Common myeloid progenitor, CD34-positive (primary cell): ENCODE results near the gene PDSS1.
A peak's percentile ranks its signal among the peaks of the same experiment; 100 is the strongest.
"Not testable (repeated sequence)": the region's sequence is repeated elsewhere in the genome, so short reads cannot be mapped to it uniquely, and the experiment has no call there.

ENCODE experiments used
- CTCF ChIA-PET: fragments of 350-600 bp; sonication (Branson Sonifier 250); formaldehyde crosslinking; loops from one replicate; lab custom pipeline; 2021; ENCODE audit warnings: antibody characterized with exemption; lab: Charles Lee
- POLR2A ChIA-PET: fragments of 350-600 bp; sonication (Branson Sonifier 250); formaldehyde crosslinking; loops from one replicate; lab custom pipeline; 2021; ENCODE audit warnings: antibody characterized with exemption; lab: Charles Lee
- DNase-seq, 3 donors: peaks; one replicate each; pipeline versions ENCODE4 v3.0.0 to v3.0.0-alpha.2; 2013
- H3K27ac ChIP-seq, 2 experiments: 1 replicate in 1 of 2; 2 replicates in 1 of 2; pipeline ENCODE4 v1.7.0; 2013; ENCODE audit warnings: inconsistent platforms in 2 of 2, low read length in 2 of 2, mild to moderate bottlenecking in 2 of 2, low read depth in 1 of 2, moderate library complexity in 1 of 2; ENCODE audit not compliant: severe bottlenecking in 2 of 2, insufficient read depth in 1 of 2, poor library complexity in 1 of 2
- H3K27me3 ChIP-seq, 5 experiments: replicated peaks in 2 of 5; 1 replicate in 3 of 5; 2 replicates in 2 of 5; pipeline versions ENCODE4 v1.6.1 to v1.7.0; 2013; ENCODE audit warnings: low read length in 4 of 5, mild to moderate bottlenecking in 2 of 5, moderate library complexity in 2 of 5, inconsistent platforms in 1 of 5; ENCODE audit not compliant: insufficient read depth in 5 of 5, control insufficient read depth in 4 of 5
- H3K36me3 ChIP-seq, 4 experiments: 1 replicate in 2 of 4; 2 replicates in 2 of 4; pipeline versions ENCODE4 v1.6.1 to v1.7.0; 2013; ENCODE audit warnings: low read length in 3 of 4, control low read depth in 1 of 4, mild to moderate bottlenecking in 1 of 4; ENCODE audit not compliant: control insufficient read depth in 4 of 4, insufficient read depth in 4 of 4
- H3K4me1 ChIP-seq, 4 experiments: 1 replicate in 3 of 4; 2 replicates in 1 of 4; pipeline versions ENCODE4 v1.6.1 to v1.7.1; 2013; ENCODE audit warnings: low read length in 3 of 4, mild to moderate bottlenecking in 3 of 4, control low read depth in 1 of 4, inconsistent platforms in 1 of 4, moderate library complexity in 1 of 4; ENCODE audit not compliant: control insufficient read depth in 4 of 4, insufficient read depth in 4 of 4; ENCODE audit errors: control extremely low read depth in 1 of 4
- H3K4me3 ChIP-seq, 7 experiments: 1 replicate in 4 of 7; 2 replicates in 3 of 7; pipeline versions ENCODE4 v1.5.1 to v1.7.0; 2013; ENCODE audit warnings: mild to moderate bottlenecking in 7 of 7, low read length in 6 of 7, moderate library complexity in 6 of 7, inconsistent platforms in 2 of 7, low read depth in 2 of 7, control low read depth in 1 of 7; ENCODE audit not compliant: insufficient read depth in 4 of 7, control insufficient read depth in 1 of 7; ENCODE audit errors: extremely low read depth in 1 of 7
- H3K9me3 ChIP-seq, 5 experiments: 1 replicate in 4 of 5; 2 replicates in 1 of 5; pipeline versions ENCODE4 v1.6.1 to v1.7.1; 2013; ENCODE audit warnings: low read length in 4 of 5, mild to moderate bottlenecking in 2 of 5, inconsistent platforms in 1 of 5, low read depth in 1 of 5, moderate library complexity in 1 of 5; ENCODE audit not compliant: control insufficient read depth in 4 of 5, insufficient read depth in 2 of 5; ENCODE audit errors: control extremely low read depth in 1 of 5
- WGBS: methylation state at CpG from one replicate; pipeline ENCODE4 v1.1.5; 2013; ENCODE audit not compliant: insufficient coverage; 5-methylcytosine and 5-hydroxymethylcytosine counted together

The PDSS1 gene

DNA sequence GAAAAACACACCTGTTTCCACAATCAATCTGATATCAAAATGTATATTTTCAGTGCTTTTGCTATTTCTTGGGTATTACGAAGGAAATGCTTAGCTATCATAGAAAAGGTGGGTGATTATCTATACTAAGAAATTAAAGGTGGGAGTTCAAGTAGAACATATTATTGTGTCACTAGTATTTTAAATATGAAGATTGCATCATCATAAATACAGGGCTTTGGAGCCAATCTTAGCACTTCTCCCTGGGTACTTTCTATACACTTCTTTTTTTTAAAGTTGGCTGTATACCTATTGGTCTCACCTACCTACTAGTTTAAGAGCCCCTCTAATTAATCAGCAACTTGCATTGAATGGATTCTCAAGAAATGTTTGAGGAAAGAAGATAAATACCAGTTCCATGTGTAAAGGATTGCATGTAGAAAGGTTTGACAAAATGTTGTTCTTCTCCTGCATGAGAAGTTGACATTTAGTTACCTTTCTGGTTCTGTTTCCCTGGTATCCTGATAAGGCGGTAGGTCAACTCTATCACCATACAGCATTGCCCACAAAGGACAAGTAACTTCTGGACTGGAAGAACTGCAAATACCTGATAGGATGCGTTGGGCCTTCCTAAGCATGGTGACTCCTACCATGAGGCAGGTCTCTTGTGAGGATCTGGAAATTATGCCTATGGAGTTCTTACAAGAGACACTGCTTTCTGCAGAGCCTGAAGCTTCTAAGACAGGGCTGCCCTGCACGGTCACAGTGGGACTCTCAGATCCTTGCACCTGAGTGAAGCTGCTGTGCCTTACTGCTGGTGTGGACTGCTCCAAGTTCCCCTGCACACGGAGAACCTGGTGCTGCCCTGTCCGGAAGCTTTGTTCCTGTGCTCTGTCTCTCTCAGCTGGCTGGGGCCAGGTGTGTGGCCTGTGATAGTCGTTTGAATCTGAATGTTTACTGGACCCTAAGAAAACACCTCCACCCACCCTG lies 32.1 kb upstream of the PDSS1 start:
- no peaks in the 10 kb centered on the region for H3K36me3 ChIP-seq
- H3K27me3 ChIP-seq = no peaks in the 10 kb centered on the region
- H3K9me3 ChIP-seq = peaks cover 0 to 7% (median 3%) of the 10 kb centered on the region in 5 experiments
- ChIA-PET POLR2A (no interaction called here), CTCF (no interaction called here)
- no peak for DNase-seq
- no peaks in the 10 kb centered on the region for H3K4me1 ChIP-seq
- WGBS = 100% methylated on average over 2 of the region's 7 CpGs
- no peak overlapping the region for H3K27ac ChIP-seq
- no peak overlapping the region for H3K4me3 ChIP-seq

DNA sequence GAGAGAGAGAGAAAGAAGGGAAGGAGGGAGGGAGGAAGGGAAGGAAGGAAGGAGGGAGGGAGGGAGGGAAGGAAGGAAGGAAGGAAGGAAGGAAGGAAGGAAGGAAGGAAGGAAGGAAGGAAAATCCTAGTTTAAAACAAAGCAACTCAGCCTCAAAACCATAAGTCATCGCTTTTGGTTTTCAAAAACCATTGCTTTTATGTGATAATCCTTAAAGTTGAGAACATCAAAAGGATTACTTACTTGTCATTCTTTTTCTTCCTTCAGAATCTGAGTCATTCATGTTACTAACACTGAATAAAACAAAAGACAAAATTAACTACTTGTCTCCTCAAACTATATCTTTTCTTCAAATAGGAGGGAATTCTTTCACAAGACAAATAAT lies 21.6 kb upstream of the PDSS1 start:
- POLR2A ChIA-PET = no interaction called here
- Histone ChIP-seq H3K36me3 (no peaks in the 10 kb centered on the region), H3K27me3 (no peaks in the 10 kb centered on the region), H3K27ac (no peak overlapping the region), H3K4me1 (no peaks in the 10 kb centered on the region), H3K4me3 (no peak overlapping the region), H3K9me3 (no peaks in the 10 kb centered on the region)
- no CpG with 5 or more reads among the region's 1 CpG for WGBS
- CTCF ChIA-PET = interaction anchor here (2.3 kb wide), 1 partner anchor 10 kb away, joined by 9 read pairs; no protein-coding TSS in a partner anchor
- no peak for DNase-seq

GRCh38 chr10:26679588-26679987 lies 17.9 kb upstream of the PDSS1 start:
- no peak overlapping the region for H3K27ac ChIP-seq
- no peaks in the 10 kb centered on the region for H3K9me3 ChIP-seq
- H3K4me3 ChIP-seq = no peak overlapping the region
- no peak for DNase-seq
- H3K4me1 ChIP-seq = no peaks in the 10 kb centered on the region
- CTCF ChIA-PET = no interaction called here
- no peaks in the 10 kb centered on the region for H3K36me3 ChIP-seq
- H3K27me3 ChIP-seq = no peaks in the 10 kb centered on the region
- POLR2A ChIA-PET = interaction anchor here (0.7 kb wide), 1 partner anchor 46 kb away, joined by 3 read pairs; no protein-coding TSS in a partner anchor

- DNase-seq = peak in 2 of 3 donors; percentile 10 to 13
- WGBS = no CpG with 5 or more reads among the region's 1 CpG
- POLR2A ChIA-PET = no interaction called here
- H3K9me3 ChIP-seq = no peaks in the 10 kb centered on the region
- H3K4me1 ChIP-seq = no peaks in the 10 kb centered on the region
- no peaks in the 10 kb centered on the region for H3K27me3 ChIP-seq
- no peak overlapping the region for H3K4me3 ChIP-seq
- CTCF ChIA-PET = no interaction called here
- no peaks in the 10 kb centered on the region for H3K36me3 ChIP-seq
- H3K27ac ChIP-seq = no peak overlapping the region
Observed at GRCh38 chr10:26681076-26681475, 16.4 kb upstream of the PDSS1 start.

- H3K27me3 ChIP-seq, H3K4me3 ChIP-seq, H3K4me1 ChIP-seq, DNase-seq, H3K9me3 ChIP-seq, H3K27ac ChIP-seq, H3K36me3 ChIP-seq, POLR2A ChIA-PET: not testable (repeated sequence)
- no CpG with 5 or more reads among the region's 3 CpGs for WGBS
- CTCF ChIA-PET = interaction anchor here (0.9 kb wide), 1 partner anchor 200 kb away, joined by 3 read pairs; no protein-coding TSS in a partner anchor
Observed at GRCh38 chr10:26681971-26682370, 15.5 kb upstream of the PDSS1 start.

GRCh38 chr10:26682931-26683330 lies 14.6 kb upstream of the PDSS1 start:
- ChIA-PET CTCF (interaction anchor here (0.6 to 1.1 kb wide), 4 partner anchors 14 to 200 kb away, joined by 3 read pairs; no protein-coding TSS in a partner anchor), POLR2A (no interaction called here)
- Histone ChIP-seq H3K9me3 (no peaks in the 10 kb centered on the region), H3K27ac (no peak overlapping the region), H3K4me1 (no peaks in the 10 kb centered on the region), H3K4me3 (no peak overlapping the region), H3K27me3 (peaks cover 0 to 2% (median 0%) of the 10 kb centered on the region in 5 experiments), H3K36me3 (no peaks in the 10 kb centered on the region)
- WGBS = 89% methylated on average over 3 of the region's 6 CpGs
- DNase-seq = no peak

GRCh38 chr10:26684667-26685264 lies 12.7 kb upstream of the PDSS1 start:
- H3K36me3 ChIP-seq, H3K9me3 ChIP-seq, POLR2A ChIA-PET, H3K4me1 ChIP-seq, H3K27ac ChIP-seq, H3K4me3 ChIP-seq, CTCF ChIA-PET, H3K27me3 ChIP-seq: not testable (repeated sequence)
- 8% methylated on average over 4 of the region's 6 CpGs for WGBS
- peak; percentile 29 to 54 (median 48) for DNase-seq
